Measurements from ENCODE around the gene YIPF1.

- TF ChIP-seq CTCF (IDR thresholded peaks at IDR 0.05) = no peak
- TF ChIP-seq EZH2 (IDR thresholded peaks at IDR 0.05; ENCODE audit: borderline replicate concordance, insufficient read depth, low read depth, low read length, poor library complexity, severe bottlenecking) = no peak
These were observed 44.7 kb upstream of the YIPF1 start for GRCh38 chr1:53934170-53934765.

All from B cell (primary cell).